B cell (primary cell): ENCODE results near the gene MARK4. TPM values are rescaled to one million over a fixed set of nuclear protein-coding genes. Genes with fewer than 3 reads are reported as not detected.

ENCODE experiments used
- ATAC-seq: fragments of 200-7000 bp; cut with Tn5 transposase; one replicate; pipeline ENCODE4 v1.10.0; 2021; ENCODE audit warnings: low read depth, mild to moderate bottlenecking, moderate number of reproducible peaks, moderate library complexity
- CTCF ChIA-PET: fragments of 350-600 bp; sonication (Branson Sonifier 250); formaldehyde crosslinking; loops from one replicate; lab custom pipeline; 2021; ENCODE audit warnings: antibody characterized with exemption, inconsistent platforms; lab: Charles Lee
- POLR2A ChIA-PET: fragments of 350-600 bp; sonication (Branson Sonifier 250); formaldehyde crosslinking; loops from one replicate; lab custom pipeline; 2021; ENCODE audit warnings: antibody characterized with exemption; lab: Charles Lee
- DNase-seq: peaks from one replicate; pipeline ENCODE4 v3.0.0; 2013
- H2AFZ ChIP-seq: 2 replicates; pipeline ENCODE4 v1.6.1; 2012; ENCODE audit warnings: mild to moderate bottlenecking, low read depth, low read length; ENCODE audit not compliant: insufficient read depth, poor library complexity, severe bottlenecking
- H3K27ac ChIP-seq, 2 donors: 1 replicate in 1 of 2; 2 replicates in 1 of 2; pipeline ENCODE4 v1.5.1; 2012 to 2013; ENCODE audit warnings: low read length in 2 of 2, mild to moderate bottlenecking in 2 of 2, moderate library complexity in 1 of 2
- H3K27me3 ChIP-seq, 4 experiments: fragments of 200-600 bp in 1 of 4; sonication (generic) in 1 of 4; replicated peaks in 1 of 4; 1 replicate in 2 of 4; 2 replicates in 2 of 4; pipeline versions ENCODE4 v1.6.1 to v1.7.0; 2013 to 2016; ENCODE audit warnings: low read length in 3 of 4, mild to moderate bottlenecking in 2 of 4, mixed read lengths in 1 of 4, moderate library complexity in 1 of 4; ENCODE audit not compliant: insufficient read depth in 4 of 4, control insufficient read depth in 3 of 4; ENCODE audit errors: control extremely low read depth in 1 of 4
- H3K36me3 ChIP-seq, 2 experiments: replicated peaks in 1 of 2; 1 replicate in 1 of 2; 2 replicates in 1 of 2; pipeline versions ENCODE4 v1.6.1 to v1.7.1; 2013; ENCODE audit warnings: low read length in 1 of 2; ENCODE audit not compliant: insufficient read depth in 2 of 2, control insufficient read depth in 1 of 2; ENCODE audit errors: control extremely low read depth in 1 of 2, extremely low read depth in 1 of 2
- H3K4me1 ChIP-seq, 2 donors: fragments of 200-600 bp in 1 of 2; sonication (generic) in 1 of 2; 1 replicate in 1 of 2; 2 replicates in 1 of 2; pipeline versions ENCODE4 v1.5.1 to v1.6.1; 2013 to 2017; ENCODE audit warnings: low read length in 2 of 2; ENCODE audit not compliant: control insufficient read depth in 2 of 2, insufficient read depth in 2 of 2
- H3K4me2 ChIP-seq: replicated peaks from 2 replicates; pipeline ENCODE3; 2012; ENCODE audit warnings: mild to moderate bottlenecking, low read depth, low read length; ENCODE audit not compliant: poor library complexity, severe bottlenecking
- H3K4me3 ChIP-seq, 5 experiments: fragments of 200-600 bp in 1 of 5; sonication (generic) in 1 of 5; 1 replicate in 3 of 5; 2 replicates in 2 of 5; pipeline versions ENCODE4 v1.5.1 to v1.7.0; 2011 to 2016; ENCODE audit warnings: low read length in 4 of 5, mild to moderate bottlenecking in 4 of 5, low read depth in 2 of 5, control low read depth in 1 of 5, moderate library complexity in 1 of 5; ENCODE audit not compliant: insufficient read depth in 1 of 5; ENCODE audit errors: control extremely low read depth in 1 of 5, extremely low read depth in 1 of 5
- H3K79me2 ChIP-seq: fragments of 200-600 bp; sonication (generic); one replicate; pipeline ENCODE4 v1.6.0; 2016; ENCODE audit warnings: low read length; ENCODE audit not compliant: control insufficient read depth, insufficient read depth
- H3K9ac ChIP-seq: fragments of 200-600 bp; sonication (generic); 2 replicates; pipeline ENCODE4 v1.6.1; 2017; ENCODE audit warnings: mild to moderate bottlenecking, low read length, moderate library complexity
- H3K9me3 ChIP-seq, 3 donors: one replicate each; pipeline versions ENCODE4 v1.6.1 to v1.7.1; 2013; ENCODE audit warnings: low read length in 2 of 3; ENCODE audit not compliant: control insufficient read depth in 2 of 3, insufficient read depth in 1 of 3; ENCODE audit errors: control extremely low read depth in 1 of 3
- H4K20me1 ChIP-seq: 2 replicates; pipeline ENCODE4 v1.6.0; 2012; ENCODE audit warnings: mild to moderate bottlenecking, low read length; ENCODE audit not compliant: insufficient read depth, control insufficient read depth, poor library complexity, severe bottlenecking
- H3K27ac Mint-ChIP-seq: one replicate; pipeline ENCODE4 v1.8.0; 2021; ENCODE audit warnings: mixed read lengths
- H3K27me3 Mint-ChIP-seq: one replicate; pipeline ENCODE4 v1.8.0; 2021; ENCODE audit warnings: mixed read lengths
- H3K4me1 Mint-ChIP-seq: one replicate; pipeline ENCODE4 v1.8.0; 2021; ENCODE audit warnings: mixed read lengths
- H3K4me3 Mint-ChIP-seq: one replicate; pipeline ENCODE4 v1.8.0; 2021; ENCODE audit warnings: mixed read lengths
- H3K9me3 Mint-ChIP-seq: one replicate; pipeline ENCODE4 v1.8.0; 2022; ENCODE audit warnings: mixed read lengths; ENCODE audit not compliant: insufficient read depth
- EZH2 ChIP-seq: IDR thresholded peaks from 2 replicates; pipeline ENCODE4 v1.6.1; 2012; ENCODE audit warnings: borderline replicate concordance, low read depth, mild to moderate bottlenecking, moderate library complexity, low read length; ENCODE audit not compliant: insufficient read depth, poor library complexity, severe bottlenecking
- WGBS: methylation state at CpG from one replicate; pipeline ENCODE4 v1.1.5; 2013; ENCODE audit warnings: missing lambda C conversion rate; ENCODE audit not compliant: insufficient coverage; 5-methylcytosine and 5-hydroxymethylcytosine counted together
- intact Hi-C: fragments of 100-400 bp; cut with micrococcal nuclease; formaldehyde crosslinking; loops from one replicate; pipeline ENCODE4 v1.10.0; 2022
- polyA plus RNA-seq: library from polyadenylated mRNA; depleted of rRNA; stranded (reverse); fragments of >200 nt; gene quantifications from 2 replicates; pipeline ENCODE4 v1.2.3, GENCODE V29; 2012
- total RNA-seq, 2 donors: library from RNA; stranded (reverse); fragments of 120-200 nt in 1 of 2; gene quantifications; 1 replicate in 1 of 2; 2 replicates in 1 of 2; pipeline versions ENCODE4 v1.2.3 to v1.2.4, GENCODE V29; 2013 to 2022
- TF ChIP-seq, protein P1 (sequence below): fragments of 200-600 bp; IDR thresholded peaks from one replicate; pipeline ENCODE4 v1.8.0; 2022; ENCODE audit warnings: antibody characterized with exemption, mild to moderate bottlenecking

Gene MARK4
- total and polyA plus RNA-seq, 2 donors (not counting 1 experiment from before 2014, with no cell fraction given), result 13.5 to 36.2 TPM

DNA sequence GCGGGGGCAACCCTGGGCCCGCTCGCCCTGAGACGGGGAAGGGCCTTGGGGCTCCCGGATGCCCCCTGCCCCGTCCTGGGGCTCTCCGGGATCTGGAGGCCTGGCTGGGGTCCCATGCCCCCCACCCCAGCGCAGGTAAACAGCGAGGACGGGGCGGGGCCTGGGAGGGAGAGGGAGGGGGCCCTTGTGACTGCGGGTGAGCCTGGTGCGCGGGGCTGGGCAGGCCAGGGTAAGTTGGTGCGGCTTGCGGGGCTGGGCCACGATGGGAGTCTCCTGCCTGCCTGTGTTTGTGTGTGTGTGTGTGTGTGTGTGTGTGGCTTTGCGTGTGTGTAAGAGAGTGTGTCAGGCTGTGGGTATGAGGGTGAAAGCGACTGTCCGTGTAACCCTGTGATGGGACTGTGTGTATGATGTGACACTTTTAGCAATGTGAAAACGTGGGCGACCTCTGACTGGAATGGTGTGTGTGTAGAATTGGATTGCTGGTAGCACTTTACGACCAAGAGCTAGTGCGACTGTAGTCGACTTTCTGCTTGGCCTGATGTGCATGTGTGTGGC lies 89.9 kb downstream of the MARK4 start:
- WGBS, result 18% methylated on average over 25 of the region's 25 CpGs
- POLR2A ChIA-PET, result interaction anchor here (0.7 kb wide), 1 partner anchor 305 kb away, joined by 5 read pairs; no protein-coding TSS in a partner anchor
- H4K20me1 ChIP-seq, result no peaks in the 10 kb centered on the region
- no peaks in the 10 kb centered on the region for H3K79me2 ChIP-seq
- peaks cover 0 to 43% (median 6%) of the 10 kb centered on the region in 4 experiments for H3K27me3 ChIP-seq
- no peaks in the 10 kb centered on the region for H3K36me3 ChIP-seq
- peak overlapping the region; percentile 46 for H3K9ac ChIP-seq
- ATAC-seq (no peak), DNase-seq (no peak)
- Mint-ChIP-seq H3K27me3 (peaks cover 36% of the 10 kb centered on the region), H3K27ac (no peak overlapping the region), H3K9me3 (no peaks in the 10 kb centered on the region), H3K4me3 (no peak overlapping the region), H3K4me1 (peaks cover 6% of the 10 kb centered on the region)
- peak overlapping the region in 2 of 5 experiments; percentile 28 to 33 for H3K4me3 ChIP-seq
- peaks cover 0 to 10% (median 0%) of the 10 kb centered on the region in 3 donors for H3K9me3 ChIP-seq
- no peak overlapping the region for H3K27ac ChIP-seq
- intact Hi-C loops, result no loop called here
- CTCF ChIA-PET, result no interaction called here
- peak overlapping the region; percentile 65 for H3K4me2 ChIP-seq
- no peak for TF ChIP-seq EZH2
- TF ChIP-seq, protein P1, sequence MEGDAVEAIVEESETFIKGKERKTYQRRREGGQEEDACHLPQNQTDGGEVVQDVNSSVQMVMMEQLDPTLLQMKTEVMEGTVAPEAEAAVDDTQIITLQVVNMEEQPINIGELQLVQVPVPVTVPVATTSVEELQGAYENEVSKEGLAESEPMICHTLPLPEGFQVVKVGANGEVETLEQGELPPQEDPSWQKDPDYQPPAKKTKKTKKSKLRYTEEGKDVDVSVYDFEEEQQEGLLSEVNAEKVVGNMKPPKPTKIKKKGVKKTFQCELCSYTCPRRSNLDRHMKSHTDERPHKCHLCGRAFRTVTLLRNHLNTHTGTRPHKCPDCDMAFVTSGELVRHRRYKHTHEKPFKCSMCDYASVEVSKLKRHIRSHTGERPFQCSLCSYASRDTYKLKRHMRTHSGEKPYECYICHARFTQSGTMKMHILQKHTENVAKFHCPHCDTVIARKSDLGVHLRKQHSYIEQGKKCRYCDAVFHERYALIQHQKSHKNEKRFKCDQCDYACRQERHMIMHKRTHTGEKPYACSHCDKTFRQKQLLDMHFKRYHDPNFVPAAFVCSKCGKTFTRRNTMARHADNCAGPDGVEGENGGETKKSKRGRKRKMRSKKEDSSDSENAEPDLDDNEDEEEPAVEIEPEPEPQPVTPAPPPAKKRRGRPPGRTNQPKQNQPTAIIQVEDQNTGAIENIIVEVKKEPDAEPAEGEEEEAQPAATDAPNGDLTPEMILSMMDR, result no peak
- H3K4me1 ChIP-seq, result peaks cover 11 to 16% of the 10 kb centered on the region in 2 donors
- peak overlapping the region; percentile 70 for H2AFZ ChIP-seq

GRCh38 chr19:45342911-45343310 lies 91.8 kb downstream of the MARK4 start:
- Mint-ChIP-seq H3K4me3 (no peak overlapping the region), H3K9me3 (no peaks in the 10 kb centered on the region), H3K27ac (no peak overlapping the region), H3K27me3 (peaks cover 33% of the 10 kb centered on the region), H3K4me1 (peaks cover 6% of the 10 kb centered on the region)
- ChIA-PET POLR2A (no interaction called here), CTCF (no interaction called here)
- H2AFZ ChIP-seq, result no peak overlapping the region
- H4K20me1 ChIP-seq, result no peaks in the 10 kb centered on the region
- H3K9ac ChIP-seq, result no peak overlapping the region
- peaks cover 0 to 9% (median 0%) of the 10 kb centered on the region in 3 donors for H3K9me3 ChIP-seq
- no peaks in the 10 kb centered on the region for H3K79me2 ChIP-seq
- no peaks in the 10 kb centered on the region for H3K36me3 ChIP-seq
- 83% methylated on average over 9 of the region's 13 CpGs for WGBS
- no peak overlapping the region for H3K4me2 ChIP-seq
- DNase-seq (no peak), ATAC-seq (no peak)
- no peak overlapping the region for H3K4me3 ChIP-seq
- TF ChIP-seq, protein P1, result no peak
- TF ChIP-seq EZH2, result no peak
- H3K27me3 ChIP-seq, result peaks cover 0 to 51% (median 6%) of the 10 kb centered on the region in 4 experiments
- no peak overlapping the region for H3K27ac ChIP-seq
- peaks cover 11 to 16% of the 10 kb centered on the region in 2 donors for H3K4me1 ChIP-seq
- intact Hi-C loops, result no loop called here
